Endothelial cell of umbilical vein (primary cell): ENCODE results near the gene MED27. TPM values are rescaled to one million over a fixed set of nuclear protein-coding genes. Genes with fewer than 3 reads are reported as not detected.

ENCODE experiments used
- BruUV-seq: library from RNA; stranded (reverse); fragments of 400-500 nt; replicated peaks from 2 replicates; lab custom pipeline; 2021; lab: Mats Ljungman, UMichigan
- CTCF ChIA-PET: fragments of 300-600, 350-600 bp; sonication (Branson Sonifier 250); formaldehyde crosslinking; loops from one replicate; lab custom pipeline; 2021; ENCODE audit warnings: antibody characterized with exemption, inconsistent platforms; lab: Charles Lee
- POLR2A ChIA-PET: fragments of 300-600, 350-600 bp; sonication (Branson Sonifier 250); formaldehyde crosslinking; loops from one replicate; lab custom pipeline; 2021; ENCODE audit warnings: antibody characterized with exemption, inconsistent platforms; lab: Charles Lee
- DNase-seq: peaks from one replicate; pipeline ENCODE4 v3.0.0-alpha.2; 2011; ENCODE audit warnings: low read depth, low spot score
- FAIRE-seq: peaks from 2 replicates; lab custom pipeline; 2011; peaks lifted over from hg19 to GRCh38; lab: Jason Lieb, UNC
- H2AFZ ChIP-seq: 2 replicates; pipeline ENCODE4 v1.6.0; 2012; ENCODE audit warnings: low read depth, low read length, control low read depth, inconsistent platforms
- H3K27ac ChIP-seq: 2 replicates; pipeline ENCODE4 v1.5.1; 2011; ENCODE audit warnings: low read depth, mild to moderate bottlenecking, control low read depth, low read length, moderate library complexity; ENCODE audit not compliant: insufficient read depth
- H3K27me3 ChIP-seq, 2 experiments: 2 replicates each; pipeline versions ENCODE4 v1.6.0 to v1.6.1; 2011; ENCODE audit warnings: low read length in 2 of 2, mixed read lengths in 1 of 2; ENCODE audit not compliant: control insufficient read depth in 2 of 2, insufficient read depth in 2 of 2
- H3K36me3 ChIP-seq, 2 experiments: 2 replicates in 1 of 2; 3 replicates in 1 of 2; pipeline ENCODE4 v1.5.1; 2011; ENCODE audit warnings: low read length in 2 of 2, mild to moderate bottlenecking in 1 of 2, moderate library complexity in 1 of 2; ENCODE audit not compliant: control insufficient read depth in 2 of 2, insufficient read depth in 2 of 2; ENCODE audit errors: extremely low read depth in 1 of 2
- H3K4me1 ChIP-seq: 3 replicates; pipeline ENCODE4 v1.5.1; 2011; ENCODE audit warnings: mild to moderate bottlenecking, low read length; ENCODE audit not compliant: control insufficient read depth, insufficient read depth; ENCODE audit errors: extremely low read depth
- H3K4me2 ChIP-seq: 2 replicates; pipeline ENCODE4 v1.6.1; 2011; ENCODE audit warnings: low read length, control low read depth, mixed read lengths; ENCODE audit not compliant: insufficient read depth
- H3K4me3 ChIP-seq, 3 experiments: fragments of 200-600 bp in 1 of 3; sonication (generic), shearing (Covaris generic) in 1 of 3; replicated peaks in 1 of 3; 2 replicates each; pipeline ENCODE4 v1.5.1; 2011 to 2016; ENCODE audit warnings: control low read depth in 3 of 3, low read length in 3 of 3, mild to moderate bottlenecking in 2 of 3, inconsistent platforms in 1 of 3, low read depth in 1 of 3, moderate library complexity in 1 of 3; ENCODE audit not compliant: insufficient read depth in 1 of 3
- H3K79me2 ChIP-seq: 2 replicates; pipeline ENCODE4 v1.6.0; 2012; ENCODE audit warnings: low read length, inconsistent platforms; ENCODE audit not compliant: control insufficient read depth, insufficient read depth
- H3K9ac ChIP-seq: replicated peaks from 2 replicates; pipeline ENCODE3; 2011; ENCODE audit warnings: low read length, control low read depth; ENCODE audit not compliant: insufficient read depth; ENCODE audit errors: extremely low read depth
- H3K9me1 ChIP-seq: replicated peaks from 3 replicates; pipeline ENCODE4 v1.6.0; 2011; ENCODE audit warnings: mild to moderate bottlenecking, low read length; ENCODE audit not compliant: control insufficient read depth, insufficient read depth; ENCODE audit errors: extremely low read depth
- H3K9me3 ChIP-seq: replicated peaks from 2 replicates; pipeline ENCODE4 v1.5.1; 2012; ENCODE audit warnings: low read length, inconsistent platforms; ENCODE audit not compliant: control insufficient read depth, insufficient read depth
- H4K20me1 ChIP-seq: replicated peaks from 2 replicates; pipeline ENCODE3; 2011; ENCODE audit warnings: mild to moderate bottlenecking, low read length; ENCODE audit not compliant: control insufficient read depth, insufficient read depth; ENCODE audit errors: extremely low read depth
- CTCF ChIP-seq, 2 donors: IDR thresholded peaks; 1 replicate in 1 of 2; 2 replicates in 1 of 2; pipeline ENCODE4 v1.5.1; 2011; ENCODE audit warnings: low read length in 2 of 2, mild to moderate bottlenecking in 2 of 2, moderate library complexity in 2 of 2, control low read depth in 1 of 2, inconsistent platforms in 1 of 2, low read depth in 1 of 2; ENCODE audit not compliant: insufficient read depth in 1 of 2; ENCODE audit errors: extremely low read depth in 1 of 2
- EZH2 ChIP-seq: IDR thresholded peaks from 2 replicates; pipeline ENCODE4 v1.6.1; 2012; ENCODE audit warnings: borderline replicate concordance, low read depth, mild to moderate bottlenecking, moderate library complexity, low read length, inconsistent platforms; ENCODE audit not compliant: severe bottlenecking
- FOS ChIP-seq: IDR thresholded peaks from 2 replicates; pipeline ENCODE4 v1.6.1; 2011; ENCODE audit warnings: mild to moderate bottlenecking, low read length, moderate library complexity, borderline replicate concordance; ENCODE audit not compliant: insufficient read depth
- GATA2 ChIP-seq: IDR thresholded peaks from 2 replicates; pipeline ENCODE4 v1.7.0; 2011; ENCODE audit warnings: low read depth, mild to moderate bottlenecking, moderate library complexity, mixed read lengths, low read length; ENCODE audit not compliant: insufficient read length, insufficient read depth
- JUN ChIP-seq: IDR thresholded peaks from 2 replicates; pipeline ENCODE4 v1.6.1; 2011; ENCODE audit warnings: borderline replicate concordance, low read depth; ENCODE audit not compliant: insufficient read length, insufficient read depth
- MAX ChIP-seq: IDR thresholded peaks from 2 replicates; pipeline ENCODE4 v1.6.1; 2011; ENCODE audit not compliant: insufficient read depth, insufficient read length
- MYC ChIP-seq: IDR thresholded peaks from one replicate; pipeline ENCODE4 v1.6.1; 2011; ENCODE audit warnings: mild to moderate bottlenecking, low read depth, low read length
- POLR2A ChIP-seq: IDR thresholded peaks from 2 replicates; pipeline ENCODE4 v1.6.1; 2012; ENCODE audit warnings: low read depth, mild to moderate bottlenecking, control low read depth, low read length
- POLR2AphosphoS5 ChIP-seq: IDR thresholded peaks from 2 replicates; pipeline ENCODE4 v1.6.1; 2012; ENCODE audit warnings: low read depth, mild to moderate bottlenecking, control low read depth, low read length, moderate library complexity; ENCODE audit not compliant: insufficient read depth
- dilution Hi-C: fragments of 300-500 bp; cut with MboI; formaldehyde crosslinking; loops from one replicate; pipeline ENCODE4 v1.15.0; 2019; ENCODE audit warnings: low sequenced_read_pairs; ENCODE audit not compliant: extremely low pct_ligation_motif_present
- intact Hi-C: fragments of 100-400 bp; cut with micrococcal nuclease; formaldehyde crosslinking; loops from one replicate; pipeline ENCODE4 v1.10.0; 2022
- polyA plus RNA-seq, 4 experiments: library from polyadenylated mRNA; depleted of rRNA in 3 of 4; stranded (reverse) in 3 of 4; unstranded in 1 of 4; fragments of >200 nt; gene quantifications; 2 replicates each; pipeline versions ENCODE4 v1.2.1 to v1.2.3, GENCODE V29; 2011 to 2012; ENCODE audit warnings: missing spikeins in 1 of 4
- total RNA-seq: library from RNA; stranded (reverse); gene quantifications from 2 replicates; pipeline ENCODE4 v1.2.3, GENCODE V29; 2021

MED27 gene
- total and polyA plus RNA-seq, 2 donors (not counting 3 experiments of a cell fraction or from before 2014, with no cell fraction given): 27.9 to 47.8 TPM

- dilution Hi-C loops (loop anchor here (25.0 kb wide), 1 partner anchor 295 kb away; no protein-coding TSS in a partner anchor), intact Hi-C loops (no loop called here)
- Histone ChIP-seq H3K27ac (no peak overlapping the region), H4K20me1 (no peaks in the 10 kb centered on the region), H2AFZ (no peak overlapping the region), H3K27me3 (peaks cover 0 to 8% of the 10 kb centered on the region in 2 experiments), H3K36me3 (no peaks in the 10 kb centered on the region), H3K4me1 (no peaks in the 10 kb centered on the region), H3K9me1 (no peaks in the 10 kb centered on the region), H3K9ac (no peak overlapping the region), H3K79me2 (no peaks in the 10 kb centered on the region), H3K4me2 (no peak overlapping the region), H3K9me3 (no peaks in the 10 kb centered on the region), H3K4me3 (no peak overlapping the region)
- ChIA-PET POLR2A (no interaction called here), CTCF (interaction anchor here (1.0 kb wide), 1 partner anchor 10 kb away, joined by 3 read pairs; no protein-coding TSS in a partner anchor)
- no peak for FAIRE-seq
- no peak for TF ChIP-seq GATA2
- TF ChIP-seq POLR2A: no peak
- TF ChIP-seq JUN: no peak
- TF ChIP-seq EZH2: no peak
- no peak for TF ChIP-seq MYC
- no peak for TF ChIP-seq FOS
- TF ChIP-seq MAX: no peak
- no peak for TF ChIP-seq POLR2AphosphoS5
- no peak for TF ChIP-seq CTCF (IDR thresholded peaks at IDR 0.05; ENCODE audit: extremely low read depth in 1 of 2, insufficient read depth in 1 of 2, low read depth in 1 of 2, low read length in 2 of 2)
- no TSS peak for BruUV-seq
- no peak for DNase-seq
These were observed 262.6 kb downstream of the MED27 start for GRCh38 chr9:131817073-131817472.
